ENCODE data around the gene TBCD.
A peak's percentile ranks its signal among the peaks of the same experiment; 100 is the strongest.

The TBCD gene

DNA sequence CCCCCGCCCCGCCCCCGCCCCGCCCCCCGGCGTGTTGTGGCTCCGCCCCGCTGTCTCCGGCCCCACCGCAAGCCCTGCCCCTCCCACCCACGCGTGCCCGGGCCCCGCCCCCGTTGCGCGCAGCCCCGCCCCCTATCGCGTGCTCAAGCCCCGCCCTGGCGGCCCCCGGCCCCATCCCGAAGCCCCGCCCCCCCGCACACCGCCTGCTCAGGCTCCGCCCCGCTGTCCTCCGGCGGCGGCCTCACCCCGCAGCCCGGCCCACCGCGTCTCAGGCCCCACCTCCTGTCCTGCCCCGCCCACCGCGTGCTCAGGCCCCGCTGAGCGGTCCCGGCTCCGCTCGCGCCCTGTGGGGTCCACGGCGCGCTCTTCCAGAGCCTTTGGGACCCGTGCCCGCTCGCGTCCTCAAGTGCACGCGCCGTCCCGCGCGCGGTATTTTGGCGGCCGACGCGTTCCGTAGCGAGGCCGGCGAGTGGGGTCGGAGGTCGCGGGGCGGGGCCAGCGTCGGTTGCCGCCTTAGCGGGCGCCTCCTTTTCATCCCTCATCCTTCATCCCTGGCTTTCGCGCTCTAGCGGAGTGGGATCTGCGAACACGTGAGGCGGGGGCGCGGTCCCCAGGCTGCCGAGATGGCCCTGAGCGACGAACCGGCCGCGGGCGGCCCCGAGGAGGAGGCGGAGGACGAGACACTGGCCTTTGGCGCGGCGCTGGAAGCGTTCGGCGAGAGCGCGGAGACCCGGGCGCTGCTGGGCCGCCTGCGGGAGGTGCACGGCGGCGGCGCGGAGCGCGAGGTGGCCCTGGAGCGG is at the start of gene TBCD:
TSS of gene TBCD (plus strand) at position 495 of the 800 bp plus-strand sequence. CDS start at position 624, 129 bp downstream.
- peak; percentile 65 for DNase-seq (ENCODE audit: low read depth)

DNA sequence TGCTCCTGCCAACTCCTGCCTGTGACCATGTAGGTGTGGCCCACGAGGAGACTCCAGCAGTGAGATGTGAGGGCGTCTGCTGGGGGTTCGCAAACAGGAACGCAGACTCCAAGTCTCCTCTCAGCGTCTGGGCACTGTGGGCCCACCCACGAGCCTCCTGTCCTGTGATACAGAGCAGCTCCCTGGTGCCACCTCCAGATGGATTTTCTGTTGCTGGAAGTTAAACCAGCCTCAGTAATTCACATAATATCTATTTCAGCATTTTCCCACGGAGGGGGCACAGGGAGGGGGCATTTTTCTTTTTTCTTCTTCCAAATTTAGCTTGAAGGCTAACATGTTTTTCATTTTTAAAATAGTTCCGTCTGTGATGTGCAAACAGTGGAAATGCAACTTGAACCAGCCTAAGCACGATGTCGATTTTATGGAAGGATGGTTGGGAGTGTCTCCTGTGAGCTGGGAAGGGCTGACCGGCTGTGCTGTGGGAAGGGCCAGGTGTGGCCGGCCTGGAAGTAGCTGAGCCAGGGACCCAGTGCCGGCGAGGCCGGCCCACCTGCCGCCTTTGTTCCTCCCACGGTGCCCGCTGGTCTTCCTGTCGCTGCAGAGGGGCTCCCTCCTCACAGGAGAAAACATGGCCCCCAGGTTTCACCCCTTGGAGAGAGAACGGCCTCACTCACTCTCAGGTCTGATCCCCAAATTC is 49.5 kb upstream of the TBCD start:
- DNase-seq (ENCODE audit: low read depth): no peak

DNA sequence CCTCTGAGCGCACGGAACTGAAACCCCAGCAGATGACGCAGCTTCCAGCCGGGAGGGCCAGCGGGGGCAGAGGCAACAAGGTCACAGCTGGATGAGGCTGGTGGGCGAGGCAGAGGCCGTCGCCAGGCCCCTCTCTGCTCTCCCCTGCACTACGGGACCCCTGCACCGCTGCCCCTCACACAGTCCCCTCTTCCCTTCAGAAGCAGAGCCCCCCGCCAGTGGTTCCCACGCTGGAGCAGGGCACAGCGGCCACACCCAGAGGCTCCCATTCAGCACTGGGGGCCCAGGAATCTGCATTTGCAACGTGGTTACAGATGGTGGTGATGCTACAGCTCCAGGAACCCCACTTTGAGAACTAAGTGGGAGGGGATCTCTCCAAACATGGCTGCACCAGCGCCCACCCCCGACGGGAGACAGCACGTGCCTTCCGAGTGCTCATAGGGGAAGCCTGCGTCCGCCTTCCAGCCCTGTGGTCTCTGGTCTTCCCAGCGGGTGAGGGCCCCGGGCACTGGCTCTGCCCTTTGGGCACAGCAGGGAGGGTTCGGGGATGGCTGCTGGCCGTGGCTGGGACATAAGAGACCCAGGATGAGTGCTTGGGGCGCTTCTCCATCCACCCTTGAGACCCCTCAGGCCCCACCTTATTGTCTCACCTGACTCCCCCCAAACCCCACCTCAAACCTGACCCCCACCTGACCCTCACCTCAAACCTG is 48.7 kb upstream of the TBCD start:
- DNase-seq (ENCODE audit: low read depth): no peak

DNA sequence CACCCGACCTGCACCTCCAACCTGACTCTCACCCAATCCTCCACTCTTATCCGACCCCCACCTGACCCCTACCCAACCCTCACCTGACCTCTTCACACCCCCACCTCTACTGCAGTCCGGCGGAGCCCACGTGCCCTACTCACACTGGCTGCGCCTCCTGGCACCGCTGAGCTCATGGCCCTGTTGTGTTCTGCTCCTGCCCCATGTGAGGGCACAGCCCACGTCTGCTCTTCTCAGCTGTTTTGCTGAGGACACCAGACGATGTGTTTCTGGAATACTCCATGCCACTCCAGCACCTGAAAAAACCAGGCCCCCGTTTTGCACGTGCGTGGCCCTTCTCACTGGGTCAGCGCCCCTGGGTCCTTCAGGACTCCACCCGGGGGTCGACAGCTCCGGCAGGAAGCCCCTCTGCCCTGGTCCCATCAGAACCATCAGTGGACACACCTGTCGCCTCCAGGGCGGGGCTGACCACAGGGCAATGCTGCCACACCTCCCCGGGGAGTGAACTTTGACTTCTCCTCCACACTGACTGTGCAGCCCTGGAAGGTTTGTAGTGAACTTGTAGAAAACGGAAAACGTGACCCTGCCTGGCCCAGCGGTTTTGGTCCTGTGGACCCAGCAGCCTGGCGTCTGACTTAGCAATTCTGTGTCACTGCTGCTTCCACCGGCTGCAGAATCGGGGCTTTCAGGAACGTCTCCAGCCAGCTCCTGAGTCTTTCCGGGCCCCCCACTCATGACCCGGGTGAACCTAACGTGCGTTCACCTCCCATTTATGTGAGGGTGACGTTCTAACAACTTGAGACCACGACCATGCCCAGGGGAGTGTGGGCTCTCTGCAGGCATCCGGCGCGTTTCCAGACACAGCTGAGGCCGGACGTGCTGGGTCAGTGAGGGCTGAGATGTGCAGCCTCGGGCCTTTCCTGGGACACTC is 47.7 kb upstream of the TBCD start:
- DNase-seq (ENCODE audit: low read depth): no peak

DNA sequence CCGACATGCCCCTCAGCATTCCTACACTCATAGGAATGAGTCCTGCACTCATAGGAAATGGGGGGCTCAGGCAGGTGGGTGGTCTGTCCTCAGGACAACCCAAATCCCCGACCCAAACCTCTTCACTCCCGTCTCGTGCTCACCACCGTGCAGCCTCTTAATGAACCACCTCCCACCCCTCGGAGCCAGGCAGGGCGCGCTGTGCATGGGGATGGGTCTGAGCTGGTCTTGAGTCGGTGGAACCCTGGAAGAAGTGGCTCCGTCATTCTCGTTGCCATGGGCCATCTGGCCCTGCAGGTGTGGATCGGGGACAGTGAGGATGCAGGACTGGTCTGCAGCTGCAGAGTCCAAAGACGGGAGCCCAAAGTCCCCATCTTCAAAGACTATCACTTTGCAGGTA is 47.0 kb upstream of the TBCD start:
- no peak for DNase-seq (ENCODE audit: low read depth)

DNA sequence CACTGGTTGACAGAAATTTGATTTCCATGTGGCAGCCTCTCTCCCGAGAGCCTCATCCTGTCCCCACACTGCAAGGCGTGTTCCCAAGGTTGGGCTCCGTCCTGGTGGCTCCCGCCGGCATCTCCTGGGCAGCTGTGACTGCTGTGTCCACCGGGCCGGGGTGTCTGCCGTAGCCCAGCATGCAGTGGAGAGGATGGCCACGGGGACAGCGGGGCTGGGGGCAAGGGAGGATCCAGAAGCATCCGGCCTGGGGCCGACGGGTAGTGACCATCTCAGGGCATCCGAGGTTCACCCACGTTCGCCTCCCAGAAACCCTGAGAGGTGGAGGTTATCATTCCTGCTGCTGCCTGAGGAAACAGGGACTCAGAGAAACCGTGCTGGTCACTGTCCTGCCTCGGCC is 46.1 kb upstream of the TBCD start:
- DNase-seq (ENCODE audit: low read depth): no peak

DNA sequence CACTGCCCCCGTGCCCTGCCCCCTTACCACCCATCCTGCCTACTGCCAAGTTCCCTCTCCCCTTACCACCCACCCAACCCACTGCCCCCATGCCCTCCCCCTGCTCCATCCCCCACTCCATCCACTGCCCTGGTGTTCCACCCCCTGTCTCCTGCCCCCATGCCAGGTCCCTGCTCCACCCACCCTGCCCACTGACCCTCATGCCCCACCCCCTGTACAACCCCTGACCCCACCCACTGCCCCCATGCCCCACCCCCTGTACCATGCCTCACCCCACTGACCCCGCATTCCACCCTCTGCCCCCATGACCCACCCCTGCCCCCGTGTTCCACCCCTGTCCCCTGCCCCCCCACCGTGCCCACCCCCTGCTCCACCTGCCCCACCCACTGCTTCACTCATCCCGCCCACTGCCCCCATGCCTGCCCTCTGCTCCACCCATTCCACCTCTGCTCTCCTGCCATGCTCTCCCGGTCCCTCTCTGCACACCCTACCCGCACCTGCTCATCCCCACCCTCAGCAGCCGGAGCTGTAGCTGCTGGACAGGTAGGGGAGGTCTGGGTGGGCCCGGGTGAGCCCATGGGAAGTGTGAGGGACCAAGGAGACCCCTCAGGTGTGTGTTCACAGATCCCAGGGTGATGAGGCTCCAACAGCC is 42.7 kb upstream of the TBCD start:
- DNase-seq (ENCODE audit: low read depth): no peak

DNA sequence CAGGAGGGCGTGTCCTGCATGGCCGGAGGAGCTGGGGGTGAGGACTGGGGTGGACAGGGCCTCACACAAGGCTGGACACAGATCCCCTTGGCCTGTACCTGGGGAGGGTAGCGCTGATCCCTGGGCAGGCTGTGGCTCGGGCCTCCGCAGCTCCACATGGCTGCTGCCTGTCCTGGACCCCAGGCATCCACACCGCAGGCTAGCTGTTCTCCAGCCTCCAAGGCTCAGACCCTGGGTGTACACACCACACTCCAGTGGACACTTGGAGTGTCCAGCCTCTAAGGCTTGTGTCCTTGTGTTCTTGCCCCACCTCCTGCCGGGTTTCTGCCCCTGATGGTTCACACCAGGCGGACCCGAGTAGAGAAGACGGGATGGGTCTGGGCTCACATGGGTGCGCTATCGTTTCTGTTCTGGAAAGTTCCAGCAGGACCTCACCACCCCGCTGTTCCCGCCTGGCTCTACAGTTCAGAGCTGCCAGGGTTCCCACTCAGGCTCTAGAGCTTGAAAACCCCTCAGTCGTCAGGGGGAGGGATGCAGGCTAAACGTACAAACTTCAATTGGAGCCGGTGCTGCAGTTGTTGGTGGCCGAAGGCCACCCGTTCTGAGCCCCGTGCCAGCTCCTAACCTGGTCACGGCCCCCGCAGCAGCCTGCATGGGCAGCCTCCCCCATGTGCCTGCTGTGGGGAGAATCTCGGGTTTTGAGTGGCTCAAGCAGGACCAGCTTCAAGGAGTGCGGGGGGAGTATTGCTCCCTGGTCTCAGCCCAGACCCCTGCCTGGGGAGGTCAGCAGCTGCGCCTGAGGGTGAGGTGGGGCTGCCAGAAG is 42.0 kb upstream of the TBCD start:
- no peak for DNase-seq (ENCODE audit: low read depth)

DNA sequence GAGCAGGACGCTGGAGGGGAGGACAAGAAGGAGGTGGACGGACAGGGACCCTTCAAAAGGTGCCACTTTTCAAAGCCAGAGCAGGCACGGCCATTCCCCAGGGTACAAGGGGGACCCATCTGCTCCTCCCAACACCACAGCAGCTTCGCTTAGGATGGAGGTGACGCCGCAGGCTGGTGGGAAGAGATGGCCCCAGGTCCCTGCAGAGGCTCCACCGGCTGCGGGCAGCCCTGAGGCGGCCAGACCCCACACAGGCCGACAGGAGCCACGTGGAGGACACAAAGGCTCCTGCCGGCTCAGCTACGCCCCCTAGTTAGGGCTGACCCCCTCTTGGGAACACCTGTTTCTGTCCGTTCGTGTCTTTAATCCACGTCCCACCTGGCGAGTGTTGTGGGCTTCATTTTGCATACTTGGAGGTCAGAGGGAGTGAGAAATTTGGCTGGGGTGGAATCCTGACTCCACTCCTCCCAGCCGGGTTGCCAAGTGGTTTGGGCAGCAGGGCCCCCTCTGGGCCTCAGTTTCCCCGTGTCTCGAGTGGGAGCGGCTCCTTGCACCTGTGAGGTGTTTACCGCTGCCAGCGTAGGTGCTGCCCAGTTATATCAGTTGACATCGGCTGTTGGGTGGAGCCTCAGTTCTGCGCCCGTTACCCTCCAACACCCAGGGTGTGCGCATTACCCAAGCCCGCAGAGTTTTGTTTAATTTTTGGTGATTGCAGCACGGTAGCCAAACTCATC is 41.2 kb upstream of the TBCD start:
- no peak for DNase-seq (ENCODE audit: low read depth)

DNA sequence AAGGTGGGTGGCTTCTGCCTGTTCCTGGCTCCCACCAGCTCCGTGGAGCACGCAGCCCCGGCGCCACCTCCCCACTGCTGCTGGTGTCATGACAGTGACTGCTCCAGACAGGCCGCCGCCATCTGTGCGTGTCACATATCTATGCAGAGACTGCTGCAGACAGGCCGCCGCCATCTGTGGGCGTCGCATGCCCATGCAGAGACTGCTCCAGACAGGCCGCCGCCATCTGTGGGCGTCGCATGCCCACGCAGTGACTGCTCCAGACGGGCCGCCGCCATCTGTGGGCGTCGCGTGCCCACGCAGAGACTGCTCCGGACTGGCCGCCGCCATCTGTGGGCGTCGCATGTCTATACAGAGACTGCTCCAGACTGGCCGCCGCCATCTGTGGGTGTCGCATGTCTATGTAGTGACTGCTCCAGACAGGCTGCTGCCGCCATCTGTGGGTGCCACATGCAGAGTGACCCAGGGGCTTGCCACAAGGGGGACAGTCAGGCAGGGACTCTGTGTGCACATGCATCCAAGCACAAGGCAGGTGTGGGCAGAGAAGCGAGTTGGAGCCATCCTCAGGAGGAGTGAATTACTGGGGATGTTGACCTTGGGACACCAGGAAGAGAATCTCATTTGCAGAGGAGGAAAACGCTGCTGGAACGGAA is 38.7 kb upstream of the TBCD start:
- DNase-seq (ENCODE audit: low read depth): no peak

DNA sequence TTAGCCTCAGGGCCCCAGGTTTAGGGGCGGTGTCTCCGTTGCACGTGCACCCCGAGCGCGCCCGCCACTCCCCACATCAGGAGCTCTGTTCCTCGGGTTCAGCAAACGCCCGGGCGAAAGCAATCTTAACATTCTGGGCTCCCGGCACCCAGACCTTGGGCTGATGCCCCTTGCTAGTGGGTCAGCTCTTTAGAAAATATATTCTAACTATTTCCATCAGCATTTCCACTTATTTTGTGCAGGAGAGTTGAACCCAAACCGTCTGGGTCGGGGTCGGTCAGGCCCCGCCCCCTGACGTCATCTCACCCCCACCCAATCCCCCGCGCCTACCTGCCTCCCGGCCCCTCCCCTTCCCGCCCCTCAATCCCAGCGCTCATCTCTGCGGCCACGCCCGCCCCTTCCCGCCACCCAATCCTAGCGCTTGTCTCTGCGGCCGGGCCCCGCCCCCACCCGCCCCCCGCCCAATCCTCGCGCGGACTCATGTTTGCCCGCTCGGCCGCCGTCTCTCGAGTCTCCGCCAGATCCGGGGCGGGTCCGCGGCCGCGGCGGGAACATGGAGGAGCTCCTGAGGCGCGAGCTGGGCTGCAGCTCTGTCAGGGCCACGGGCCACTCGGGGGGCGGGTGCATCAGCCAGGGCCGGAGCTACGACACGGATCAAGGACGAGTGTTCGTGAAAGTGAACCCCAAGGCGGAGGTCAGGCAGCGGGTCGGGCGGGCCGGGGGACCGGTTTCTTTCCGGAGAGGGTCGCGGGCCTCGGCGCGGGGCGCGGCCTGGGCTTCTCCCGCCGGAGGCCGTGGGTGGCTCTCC is 35.5 kb upstream of the TBCD start, which contains the start of gene FN3KRP:
TSS of gene FN3KRP (plus strand) at position 504 of the 808 bp plus-strand sequence. CDS start at position 554, 50 bp downstream.
- DNase-seq (ENCODE audit: low read depth): peak; percentile 93

DNA sequence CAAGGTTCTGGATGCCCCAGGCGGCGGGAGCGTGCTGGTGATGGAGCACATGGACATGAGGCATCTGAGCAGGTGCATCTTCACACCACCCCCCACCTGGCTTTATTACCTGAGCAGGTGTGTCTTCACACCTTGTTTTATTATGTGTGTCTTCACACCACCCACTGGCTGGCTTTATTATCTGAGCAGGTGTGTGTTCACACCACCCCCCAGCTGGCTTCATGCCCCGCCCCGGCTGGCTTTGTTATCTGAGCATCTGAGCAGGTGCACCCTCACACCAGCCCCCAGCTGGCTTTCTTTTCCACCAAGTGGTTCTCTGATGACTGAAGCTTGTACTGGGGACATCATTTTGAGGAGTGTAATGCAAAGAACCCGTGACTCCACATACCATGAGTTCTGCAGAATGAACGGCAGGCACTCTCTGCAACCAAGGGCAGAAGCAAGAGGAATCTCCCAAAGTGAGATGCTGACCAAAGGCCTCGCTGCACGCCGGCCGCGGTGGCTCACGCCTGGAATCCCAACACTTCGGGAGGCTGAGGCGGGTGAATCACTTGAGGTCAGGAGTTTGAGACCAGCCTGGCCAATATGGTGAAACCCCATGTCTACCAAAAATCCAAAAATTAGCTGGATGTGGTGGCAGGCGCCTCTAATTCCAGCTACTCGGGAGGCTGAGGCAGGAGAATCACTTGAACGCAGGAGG is 32.7 kb upstream of the TBCD start:
- no peak for DNase-seq (ENCODE audit: low read depth)

DNA sequence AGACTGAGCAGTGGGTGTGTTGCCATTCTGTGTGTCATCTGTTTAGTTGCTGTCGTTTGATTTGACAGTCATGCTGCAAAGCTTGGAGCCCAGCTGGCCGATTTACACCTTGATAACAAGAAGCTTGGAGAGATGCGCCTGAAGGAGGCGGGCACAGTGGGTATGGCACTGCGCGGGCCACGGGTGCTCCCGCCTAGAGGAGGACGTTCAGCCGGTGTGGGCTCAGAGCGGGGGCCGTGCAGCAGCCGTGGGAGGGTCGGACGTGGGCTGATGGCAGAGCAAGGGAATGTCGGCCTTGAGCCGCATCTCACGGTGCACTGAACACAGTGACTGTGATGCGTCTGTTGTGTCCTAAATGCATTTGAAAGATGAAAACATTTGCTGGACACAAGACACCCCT is 31.7 kb upstream of the TBCD start:
- DNase-seq (ENCODE audit: low read depth): no peak

DNA sequence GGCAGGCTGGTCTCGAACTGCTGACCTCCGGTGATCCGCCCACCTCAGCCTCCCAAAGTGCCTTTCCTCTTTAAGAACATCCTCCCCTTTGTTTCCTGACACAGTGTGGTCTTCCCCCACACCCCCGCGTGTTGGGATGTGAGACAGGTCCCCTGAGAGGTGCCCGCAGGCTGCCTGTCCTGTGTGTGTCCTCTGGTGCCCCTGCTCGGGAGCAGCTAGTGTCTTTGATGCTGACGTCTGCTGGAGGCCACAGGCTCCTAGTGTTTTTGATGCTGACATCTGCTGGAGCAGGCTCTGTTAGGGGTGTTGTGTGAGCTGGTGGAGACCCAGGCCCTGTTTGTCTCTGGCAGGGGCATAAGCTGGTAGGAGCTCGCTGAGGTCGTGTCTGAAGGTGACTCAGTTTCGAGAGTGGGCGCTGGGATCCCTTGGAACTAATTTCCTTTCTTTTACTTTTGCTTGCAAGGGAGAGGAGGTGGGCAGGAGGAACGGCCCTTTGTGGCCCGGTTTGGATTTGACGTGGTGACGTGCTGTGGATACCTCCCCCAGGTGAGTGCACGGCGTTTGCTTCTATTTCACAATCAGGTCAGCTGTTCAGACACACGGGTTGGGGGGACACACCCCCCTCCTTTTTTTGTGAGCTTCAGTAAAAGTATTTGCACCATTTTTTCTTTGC is 29.4 kb upstream of the TBCD start:
- DNase-seq (ENCODE audit: low read depth): no peak

DNA sequence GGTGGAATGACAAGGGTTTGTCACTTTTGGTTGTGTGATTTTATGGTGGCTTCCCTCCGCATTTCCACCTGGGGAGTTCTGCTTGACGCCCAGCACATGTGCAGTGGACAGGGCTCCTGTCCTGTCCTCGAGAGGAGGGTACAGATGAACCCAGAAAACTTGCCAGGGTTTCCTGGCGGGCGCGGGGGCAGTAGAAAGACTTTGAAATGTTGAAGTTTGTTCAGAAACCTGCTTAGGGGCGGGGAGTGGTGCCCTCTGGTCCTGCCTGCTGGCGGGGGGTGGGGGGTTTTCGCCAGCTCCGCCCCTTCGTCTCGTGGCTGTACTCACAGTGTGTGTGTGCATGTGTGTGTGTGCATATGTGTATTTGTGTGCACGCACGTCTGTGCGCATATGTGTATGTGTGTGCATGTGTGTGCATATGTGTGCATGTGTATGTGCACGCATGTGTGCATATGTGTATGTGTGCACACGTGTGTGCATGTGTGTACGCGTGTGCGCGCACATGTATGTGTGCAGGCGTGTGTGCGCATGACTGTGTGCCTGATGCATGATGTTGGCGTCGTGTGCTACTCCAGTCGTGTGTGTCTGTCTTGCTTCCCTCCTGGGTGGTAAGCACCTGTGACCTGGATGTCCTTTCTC is 28.6 kb upstream of the TBCD start:
- no peak for DNase-seq (ENCODE audit: low read depth)

DNA sequence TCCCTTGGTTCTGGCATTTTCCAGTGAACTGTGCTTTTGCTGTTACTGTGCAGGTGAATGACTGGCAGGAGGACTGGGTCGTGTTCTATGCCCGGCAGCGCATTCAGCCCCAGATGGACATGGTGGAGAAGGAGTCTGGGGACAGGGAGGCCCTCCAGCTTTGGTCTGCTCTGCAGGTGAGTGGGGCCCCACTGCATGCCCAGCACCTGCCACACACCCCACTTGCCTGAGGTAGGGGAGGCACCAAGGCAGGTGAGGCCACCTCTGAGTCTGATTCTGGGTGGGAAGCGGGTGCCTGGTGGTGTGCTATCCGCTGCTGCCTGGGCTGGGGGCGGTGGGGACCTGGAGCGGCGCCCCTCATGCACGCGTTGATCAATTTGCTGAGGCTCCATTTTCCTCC is 25.4 kb upstream of the TBCD start:
- DNase-seq (ENCODE audit: low read depth): no peak
